ENCODE data around the gene TMIGD3.

Gene TMIGD3

DNA sequence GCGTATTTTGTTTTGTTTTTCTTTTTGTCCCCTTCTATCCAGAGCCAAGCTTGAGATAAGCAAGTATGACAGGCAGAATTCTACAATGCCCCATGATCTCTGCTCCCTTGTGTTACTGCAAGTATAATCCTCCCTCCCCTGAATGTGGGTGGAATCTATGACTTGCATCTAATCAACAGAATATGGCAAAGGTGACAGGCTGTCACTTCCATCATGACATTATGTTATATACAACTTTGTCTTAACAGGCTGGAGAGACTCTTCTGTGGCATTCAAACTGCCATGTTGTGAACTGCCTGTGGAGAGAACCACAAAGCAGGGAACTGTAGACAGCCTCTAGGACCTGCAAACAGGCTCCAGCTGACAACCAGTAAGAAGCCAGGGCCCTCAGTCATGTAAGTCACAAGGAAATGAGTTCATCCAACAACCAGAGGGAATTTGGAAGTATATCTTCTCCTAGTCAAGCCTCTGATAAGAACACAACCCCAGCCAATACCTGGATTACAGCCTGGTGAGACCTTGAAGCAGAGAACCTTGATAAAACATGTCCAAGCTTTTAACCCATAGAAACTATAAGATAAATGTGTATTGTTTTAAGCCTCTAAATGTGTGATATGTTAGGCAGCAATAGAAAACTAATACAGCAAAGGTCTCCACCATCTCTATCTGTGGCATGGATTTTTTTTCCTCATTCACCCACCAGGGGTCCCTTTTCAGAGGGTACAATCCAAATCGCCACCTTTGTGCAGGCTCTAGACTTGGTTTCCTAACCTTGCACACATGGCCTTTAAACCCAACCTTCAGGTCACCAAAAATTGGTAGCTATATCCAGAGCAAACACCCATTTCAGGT lies 35.3 kb downstream of the TMIGD3 start:
- Histone ChIP-seq H3K9me3 (replicated peaks in 1 of 11) (peaks cover 0 to 8% (median 0%) of the 10 kb centered on the region in 11 experiments; a peak in 4 of 22 replicates), H3K4me2 (peak overlapping the region in 2 of 11 experiments; percentile 4 to 49; a peak in 4 of 22 replicates), H3K36me3 (peaks cover 36 to 57% (median 42%) of the 10 kb centered on the region in 11 experiments; a peak in 20 of 22 replicates), H3K27me3 (no peaks in the 10 kb centered on the region), H3K27ac (no peak overlapping the region), H3K4me3 (no peak overlapping the region), H3K9ac (no peak overlapping the region), H3K4me1 (peaks cover 16 to 56% (median 35%) of the 10 kb centered on the region in 10 experiments), H4K20me1 (no peaks in the 10 kb centered on the region)
- TF ChIP-seq Cebpa-rat (IDR thresholded peaks at IDR 0.05), result no peak

DNA sequence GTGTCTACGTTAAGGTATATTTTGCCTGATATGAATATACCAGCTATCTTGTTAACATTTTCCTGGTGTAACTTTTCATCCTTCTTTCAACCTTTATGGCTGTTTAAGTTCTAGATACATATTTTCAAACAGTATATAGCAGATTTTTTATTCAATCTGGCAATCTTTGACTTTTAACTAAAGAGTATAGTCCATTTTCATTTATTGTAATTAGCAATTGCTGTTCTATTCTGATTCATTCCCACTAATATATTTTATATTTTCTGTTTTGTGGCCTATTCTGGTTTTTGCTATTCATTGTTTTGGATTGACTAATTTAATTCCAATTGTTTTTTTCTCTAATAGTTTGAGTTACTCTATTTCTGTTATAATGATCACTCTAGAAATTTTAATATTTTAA lies 37.0 kb downstream of the TMIGD3 start:
- Histone ChIP-seq H3K9ac (no peak overlapping the region), H3K36me3 (peaks cover 50 to 72% (median 57%) of the 10 kb centered on the region in 11 experiments), H3K4me3 (no peak overlapping the region), H3K27me3 (no peaks in the 10 kb centered on the region), H3K4me1 (peaks cover 15 to 40% (median 20%) of the 10 kb centered on the region in 10 experiments), H3K27ac (no peak overlapping the region), H4K20me1 (no peaks in the 10 kb centered on the region), H3K9me3 (replicated peaks in 1 of 11) (peaks cover 0 to 8% (median 0%) of the 10 kb centered on the region in 11 experiments; a peak in 4 of 22 replicates), H3K4me2 (no peak overlapping the region)
- no peak for TF ChIP-seq Cebpa-rat (IDR thresholded peaks at IDR 0.05)

DNA sequence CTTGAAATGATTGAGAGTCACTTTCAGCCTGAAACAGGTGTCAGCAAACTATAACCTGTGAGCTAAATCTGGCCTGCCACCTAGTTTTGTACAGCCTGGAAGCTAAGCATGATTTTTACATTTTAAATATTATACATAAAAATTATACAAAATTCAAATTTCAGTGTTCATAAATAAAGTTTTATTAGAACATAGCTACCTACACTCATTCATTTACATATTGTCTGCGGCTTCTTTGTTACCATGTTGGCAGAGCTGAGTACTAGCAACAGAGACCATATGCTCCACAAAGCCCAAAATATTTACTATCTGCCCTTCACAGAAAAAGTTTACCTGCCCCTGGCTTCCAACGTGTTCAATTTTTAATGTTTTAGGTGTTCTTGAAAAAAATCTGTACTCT lies 37.7 kb downstream of the TMIGD3 start:
- Histone ChIP-seq H3K4me1 (peaks cover 7 to 34% (median 14%) of the 10 kb centered on the region in 10 experiments), H3K9me3 (replicated peaks in 1 of 11) (peaks cover 0 to 8% (median 0%) of the 10 kb centered on the region in 11 experiments; a peak in 4 of 22 replicates), H3K36me3 (peaks cover 58 to 79% (median 65%) of the 10 kb centered on the region in 11 experiments), H3K9ac (no peak overlapping the region), H3K27ac (no peak overlapping the region), H4K20me1 (no peaks in the 10 kb centered on the region), H3K27me3 (no peaks in the 10 kb centered on the region), H3K4me2 (no peak overlapping the region), H3K4me3 (no peak overlapping the region)
- no peak for TF ChIP-seq Cebpa-rat (IDR thresholded peaks at IDR 0.05)

DNA sequence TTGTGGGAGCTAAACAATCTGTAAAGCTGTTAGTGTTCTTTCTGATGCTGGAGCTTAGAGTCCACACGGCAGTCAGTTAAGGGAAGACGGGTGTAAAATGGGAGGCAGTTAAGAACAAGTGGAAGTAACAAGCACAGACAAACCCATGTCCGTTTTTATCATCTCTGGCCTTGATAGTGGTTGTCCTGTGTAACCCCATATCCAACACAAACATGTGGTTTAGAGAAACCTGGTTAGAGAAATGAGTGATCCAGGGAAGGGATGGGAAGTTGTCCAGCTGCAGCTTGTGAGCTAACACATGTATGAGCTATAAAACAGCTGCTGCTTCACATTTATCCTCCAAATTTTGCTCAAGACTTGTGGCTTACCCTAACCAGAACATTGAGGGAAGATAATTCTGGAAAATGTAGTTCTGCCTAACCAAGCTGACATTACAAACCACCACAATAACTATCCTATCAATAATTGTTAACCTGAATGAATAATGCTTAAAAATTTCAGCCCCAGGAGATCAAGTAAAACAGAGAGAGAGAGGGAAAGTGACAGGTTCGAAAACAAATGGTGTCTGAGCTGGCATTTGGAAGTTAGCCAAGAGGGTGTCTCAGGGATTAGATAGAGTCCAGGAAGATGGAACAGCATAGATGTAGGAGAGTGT lies 40.3 kb downstream of the TMIGD3 start:
- Histone ChIP-seq H4K20me1 (peaks cover 0 to 19% (median 6%) of the 10 kb centered on the region in 11 experiments; a peak in 8 of 22 replicates), H3K4me2 (no peak overlapping the region), H3K4me1 (peaks cover 0 to 8% (median 0%) of the 10 kb centered on the region in 10 experiments; a peak in 4 of 20 replicates), H3K27me3 (no peaks in the 10 kb centered on the region), H3K36me3 (peaks cover 61 to 87% (median 68%) of the 10 kb centered on the region in 11 experiments), H3K4me3 (no peak overlapping the region), H3K9me3 (replicated peaks in 1 of 11) (no peaks in the 10 kb centered on the region), H3K27ac (no peak overlapping the region), H3K9ac (no peak overlapping the region)
- no peak for TF ChIP-seq Cebpa-rat (IDR thresholded peaks at IDR 0.05)

DNA sequence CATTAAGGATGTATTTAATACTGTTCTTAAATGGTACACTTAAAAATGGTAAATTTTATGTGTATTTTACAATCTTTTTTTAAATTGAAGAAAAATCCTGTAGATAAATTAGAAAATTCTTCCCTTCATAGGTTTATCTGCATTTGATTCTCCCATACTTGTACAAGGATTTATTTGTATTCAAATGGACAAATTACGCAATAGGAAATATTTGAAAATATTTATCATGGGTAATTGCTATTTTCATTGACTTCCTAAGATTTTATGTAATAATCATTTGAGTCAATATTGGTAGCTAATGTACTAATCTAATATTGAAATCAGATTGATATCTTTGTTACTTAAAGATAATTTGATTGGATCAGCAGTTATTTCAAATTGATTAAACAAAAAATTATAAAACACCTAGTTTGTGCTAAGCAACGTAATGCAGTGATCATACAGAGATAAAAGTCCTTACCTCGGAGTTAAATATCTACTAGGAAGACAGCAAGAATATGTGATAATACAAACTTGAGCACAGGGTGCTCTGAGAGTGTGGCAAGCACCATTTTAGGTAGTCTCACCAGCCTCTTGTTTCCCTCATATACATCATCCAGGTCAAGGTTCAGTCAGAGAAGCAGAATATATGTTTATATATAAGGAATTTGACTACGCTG lies 40.9 kb downstream of the TMIGD3 start:
- TF ChIP-seq Cebpa-rat (IDR thresholded peaks at IDR 0.05), result no peak
- peaks cover 62 to 87% (median 70%) of the 10 kb centered on the region in 11 experiments for H3K36me3 ChIP-seq
- no peaks in the 10 kb centered on the region for H3K9me3 ChIP-seq (replicated peaks in 1 of 11)
- H3K4me2 ChIP-seq, result no peak overlapping the region
- peaks cover 0 to 1% (median 0%) of the 10 kb centered on the region in 10 experiments; a peak in 2 of 20 replicates for H3K4me1 ChIP-seq
- no peaks in the 10 kb centered on the region for H3K27me3 ChIP-seq
- no peak overlapping the region for H3K9ac ChIP-seq
- no peak overlapping the region for H3K27ac ChIP-seq
- H4K20me1 ChIP-seq, result peaks cover 0 to 23% (median 9%) of the 10 kb centered on the region in 11 experiments; a peak in 9 of 22 replicates
- no peak overlapping the region for H3K4me3 ChIP-seq

DNA sequence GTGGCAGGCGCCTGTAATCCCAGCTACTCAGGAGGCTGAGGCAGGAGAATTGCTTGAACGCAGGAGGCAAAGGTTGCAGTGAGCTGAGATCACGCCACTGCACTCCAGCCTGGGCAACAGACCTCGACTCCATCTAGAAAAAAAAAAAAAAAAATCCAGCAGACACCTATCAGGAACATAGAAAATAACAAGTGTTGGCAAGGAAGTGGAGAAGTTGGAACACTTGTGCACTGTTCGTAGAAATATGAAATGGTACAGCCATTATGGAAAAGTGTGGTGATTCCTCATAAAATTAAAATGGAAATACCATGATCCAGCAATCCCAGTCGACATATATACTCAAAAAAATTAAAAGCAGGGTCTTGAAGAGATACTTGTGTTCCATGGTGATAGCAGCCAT lies 41.7 kb downstream of the TMIGD3 start:
- H3K9me3 ChIP-seq (replicated peaks in 1 of 11), result no peaks in the 10 kb centered on the region
- H3K4me2 ChIP-seq, result no peak overlapping the region
- peaks cover 65 to 87% (median 73%) of the 10 kb centered on the region in 11 experiments for H3K36me3 ChIP-seq
- no peak overlapping the region for H3K9ac ChIP-seq
- no peak for TF ChIP-seq Cebpa-rat (IDR thresholded peaks at IDR 0.05)
- no peaks in the 10 kb centered on the region for H3K27me3 ChIP-seq
- no peak overlapping the region for H3K27ac ChIP-seq
- no peaks in the 10 kb centered on the region for H3K4me1 ChIP-seq
- no peak overlapping the region for H3K4me3 ChIP-seq
- H4K20me1 ChIP-seq, result peaks cover 0 to 30% (median 10%) of the 10 kb centered on the region in 11 experiments; a peak in 10 of 22 replicates

DNA sequence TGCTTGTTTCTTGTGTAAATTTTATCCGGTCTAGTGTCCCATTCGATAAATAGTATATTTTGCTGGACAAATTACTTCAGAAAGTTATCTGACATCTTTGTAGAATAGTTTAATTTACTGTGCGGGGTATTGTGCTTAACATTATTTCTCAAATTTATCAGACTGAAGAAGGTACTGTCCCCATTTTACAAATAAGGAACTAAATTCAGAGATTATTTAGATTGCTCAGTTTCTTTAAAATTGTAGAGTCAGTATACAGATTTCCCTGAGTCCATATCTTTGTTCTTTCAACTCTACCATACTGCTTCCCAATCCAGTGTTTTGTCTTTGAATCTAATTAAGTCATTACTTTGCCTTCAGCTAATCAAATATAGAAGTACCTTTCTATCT lies 47.8 kb downstream of the TMIGD3 start:
- H3K4me2 ChIP-seq, result peak overlapping the region in 1 of 11 experiments; percentile 97; a peak in 2 of 22 replicates
- peaks cover 8 to 53% (median 20%) of the 10 kb centered on the region in 10 experiments for H3K4me1 ChIP-seq
- peaks cover 11 to 68% (median 40%) of the 10 kb centered on the region in 11 experiments; a peak in 18 of 22 replicates for H4K20me1 ChIP-seq
- TF ChIP-seq Cebpa-rat (IDR thresholded peaks at IDR 0.05), result no peak
- H3K9me3 ChIP-seq (replicated peaks in 1 of 11), result no peaks in the 10 kb centered on the region
- no peak overlapping the region for H3K27ac ChIP-seq
- H3K4me3 ChIP-seq, result no peak overlapping the region
- H3K36me3 ChIP-seq, result peaks cover 95 to 100% (median 98%) of the 10 kb centered on the region in 11 experiments
- H3K9ac ChIP-seq, result no peak overlapping the region
- H3K27me3 ChIP-seq, result no peaks in the 10 kb centered on the region

DNA sequence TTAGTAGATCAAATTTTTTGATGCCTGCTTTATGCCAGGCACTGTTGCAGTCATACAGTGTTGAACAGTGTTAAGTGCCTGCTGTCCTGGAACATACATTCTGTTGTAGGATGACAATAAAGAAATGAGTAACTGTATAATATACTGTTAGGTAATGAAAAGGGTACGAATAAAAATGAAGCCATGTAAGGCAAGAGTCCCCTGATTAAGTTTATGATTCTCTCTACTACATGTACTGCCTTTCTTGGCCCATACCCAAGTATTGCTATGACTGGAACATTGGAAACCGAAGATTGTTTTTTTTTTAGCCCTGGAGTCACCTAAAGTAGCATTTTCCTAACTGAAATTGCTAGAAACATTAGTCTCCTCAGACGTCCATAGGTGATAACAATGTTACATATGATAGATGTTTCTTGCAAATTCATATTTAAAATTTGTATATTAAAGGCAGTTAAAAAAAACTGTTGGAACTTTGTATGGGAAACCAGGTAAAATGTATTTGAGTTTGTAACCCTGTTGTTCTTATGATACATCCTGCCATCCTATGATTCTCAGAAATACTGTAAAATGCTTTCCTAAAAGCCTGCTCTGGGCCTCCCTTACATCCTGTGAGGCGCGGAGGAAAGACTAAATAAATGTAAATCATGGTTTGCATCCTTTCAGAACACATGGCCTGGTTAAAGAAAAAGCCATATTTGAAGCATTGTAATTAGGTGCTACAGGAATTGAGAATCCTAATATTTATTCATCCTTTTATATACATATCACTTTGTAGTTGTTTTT lies 48.4 kb downstream of the TMIGD3 start:
- Histone ChIP-seq H3K4me3 (no peak overlapping the region), H3K36me3 (peaks cover 90 to 99% (median 94%) of the 10 kb centered on the region in 11 experiments), H3K9ac (no peak overlapping the region; a peak in 1 of 22 replicates), H3K27me3 (no peaks in the 10 kb centered on the region), H3K9me3 (replicated peaks in 1 of 11) (no peaks in the 10 kb centered on the region), H3K4me1 (peaks cover 14 to 59% (median 26%) of the 10 kb centered on the region in 10 experiments), H4K20me1 (peaks cover 11 to 68% (median 40%) of the 10 kb centered on the region in 11 experiments; a peak in 18 of 22 replicates), H3K4me2 (peak overlapping the region in 5 of 11 experiments; percentile 2 to 97 (median 21); a peak in 3 of 22 replicates), H3K27ac (no peak overlapping the region)
- TF ChIP-seq Cebpa-rat (IDR thresholded peaks at IDR 0.05), result no peak
